ENCODE data around the gene HSD17B13. TPM values are rescaled to one million over a fixed set of nuclear protein-coding genes. Genes with fewer than 3 reads are reported as not detected.
"Not testable (repeated sequence)": the region's sequence is repeated elsewhere in the genome, so short reads cannot be mapped to it uniquely, and the experiment has no call there.

HSD17B13 gene
- total and polyA plus RNA-seq, 12 donors = 0.10 to 0.83 (median 0.36) TPM; not detected in 3

DNA sequence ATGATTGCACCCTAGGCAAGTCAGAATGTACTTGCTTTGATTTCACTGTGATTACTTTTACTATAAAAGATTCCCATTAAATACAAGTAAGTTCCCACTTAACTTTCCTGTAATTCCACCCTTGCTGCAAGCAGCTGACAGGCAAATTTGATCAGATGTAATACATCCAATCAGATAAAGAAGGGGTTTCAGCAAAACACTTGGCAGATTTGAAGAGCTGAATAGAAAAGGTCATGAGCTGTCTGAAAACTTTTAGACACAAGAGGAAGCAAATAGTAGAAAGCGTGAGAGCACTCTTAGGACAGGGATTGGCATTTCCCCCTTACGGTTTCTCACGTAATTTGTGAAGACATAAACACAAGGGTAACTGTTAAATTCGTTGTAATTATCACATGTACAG lies 22.8 kb downstream of the HSD17B13 start:
- intact Hi-C loops (cut with DNase I) = no loop called here

GRCh38 chr4:87298362-87298761 lies 24.3 kb downstream of the HSD17B13 start:
- WGBS, 2 donors = 74 to 82% methylated on average over 2 of the region's 2 CpGs
- ATAC-seq = no peak
- TF ChIP-seq, protein P1, sequence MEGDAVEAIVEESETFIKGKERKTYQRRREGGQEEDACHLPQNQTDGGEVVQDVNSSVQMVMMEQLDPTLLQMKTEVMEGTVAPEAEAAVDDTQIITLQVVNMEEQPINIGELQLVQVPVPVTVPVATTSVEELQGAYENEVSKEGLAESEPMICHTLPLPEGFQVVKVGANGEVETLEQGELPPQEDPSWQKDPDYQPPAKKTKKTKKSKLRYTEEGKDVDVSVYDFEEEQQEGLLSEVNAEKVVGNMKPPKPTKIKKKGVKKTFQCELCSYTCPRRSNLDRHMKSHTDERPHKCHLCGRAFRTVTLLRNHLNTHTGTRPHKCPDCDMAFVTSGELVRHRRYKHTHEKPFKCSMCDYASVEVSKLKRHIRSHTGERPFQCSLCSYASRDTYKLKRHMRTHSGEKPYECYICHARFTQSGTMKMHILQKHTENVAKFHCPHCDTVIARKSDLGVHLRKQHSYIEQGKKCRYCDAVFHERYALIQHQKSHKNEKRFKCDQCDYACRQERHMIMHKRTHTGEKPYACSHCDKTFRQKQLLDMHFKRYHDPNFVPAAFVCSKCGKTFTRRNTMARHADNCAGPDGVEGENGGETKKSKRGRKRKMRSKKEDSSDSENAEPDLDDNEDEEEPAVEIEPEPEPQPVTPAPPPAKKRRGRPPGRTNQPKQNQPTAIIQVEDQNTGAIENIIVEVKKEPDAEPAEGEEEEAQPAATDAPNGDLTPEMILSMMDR (IDR thresholded peaks at IDR 0.05) = no peak

More for the DNA sequence above, 22.8 kb downstream of the HSD17B13 start:
- H3K9me3 ChIP-seq = no peaks in the 10 kb centered on the region
- no peak overlapping the region for H3K27ac ChIP-seq
- no peaks in the 10 kb centered on the region for H3K4me1 ChIP-seq
- H3K4me3 ChIP-seq = no peak overlapping the region
- ATAC-seq = no peak
- 77 to 79% methylated on average over 4 of the region's 4 CpGs for whole genome bisulfite sequencing, 2 donors
- no peak for DNase-seq
- H3K27me3 ChIP-seq = no peaks in the 10 kb centered on the region
- no peaks in the 10 kb centered on the region for H3K36me3 ChIP-seq
- TF ChIP-seq, protein P1 (IDR thresholded peaks at IDR 0.05) = no peak

GRCh38 chr4:87294911-87295310 lies 27.8 kb downstream of the HSD17B13 start:
- H3K4me1 ChIP-seq; intact Hi-C loops (cut with DNase I); H3K4me3 ChIP-seq; ATAC-seq; H3K27ac ChIP-seq; H3K27me3 ChIP-seq; H3K36me3 ChIP-seq; DNase-seq: not testable (repeated sequence)
- WGBS, 2 donors = 77 to 81% methylated on average over 11 of the region's 11 CpGs
- H3K9me3 ChIP-seq = peaks cover 0 to 20% (median 8%) of the 10 kb centered on the region in 11 donors

More at GRCh38 chr4:87298362-87298761, 24.3 kb downstream of the HSD17B13 start:
- intact Hi-C loops (cut with DNase I) = no loop called here
- Histone ChIP-seq H3K4me1 (no peaks in the 10 kb centered on the region), H3K4me3 (no peak overlapping the region), H3K9me3 (peaks cover 0 to 15% (median 8%) of the 10 kb centered on the region in 11 donors), H3K36me3 (no peaks in the 10 kb centered on the region), H3K27ac (no peak overlapping the region), H3K27me3 (no peaks in the 10 kb centered on the region)
- no peak for DNase-seq

DNA sequence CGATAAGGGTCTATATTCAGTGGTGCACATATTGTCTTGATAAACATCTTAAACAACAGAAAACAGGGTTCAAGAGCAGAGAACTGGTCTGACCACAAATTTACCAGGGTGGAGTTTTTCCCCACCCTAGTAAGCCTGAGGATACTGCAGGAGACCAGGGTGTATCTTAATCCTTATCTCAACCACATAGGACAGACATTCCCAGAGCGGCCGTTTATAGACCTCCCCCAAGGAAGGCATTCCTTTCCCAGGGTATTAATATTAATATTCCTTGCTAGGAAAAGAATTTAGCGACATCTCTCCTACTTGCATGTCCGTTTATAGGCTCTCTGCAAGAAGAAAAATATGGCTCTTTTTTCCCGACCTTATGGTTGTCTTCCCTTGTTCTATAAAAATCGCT lies 28.8 kb downstream of the HSD17B13 start:
- intact Hi-C loops (cut with DNase I); H3K27ac ChIP-seq; H3K4me3 ChIP-seq; DNase-seq; H3K4me1 ChIP-seq; ATAC-seq; H3K36me3 ChIP-seq; H3K27me3 ChIP-seq: not testable (repeated sequence)
- WGBS, 2 donors = 93 to 95% methylated on average over 7 of the region's 7 CpGs
- H3K9me3 ChIP-seq = peaks cover 0 to 20% (median 8%) of the 10 kb centered on the region in 11 donors

DNA sequence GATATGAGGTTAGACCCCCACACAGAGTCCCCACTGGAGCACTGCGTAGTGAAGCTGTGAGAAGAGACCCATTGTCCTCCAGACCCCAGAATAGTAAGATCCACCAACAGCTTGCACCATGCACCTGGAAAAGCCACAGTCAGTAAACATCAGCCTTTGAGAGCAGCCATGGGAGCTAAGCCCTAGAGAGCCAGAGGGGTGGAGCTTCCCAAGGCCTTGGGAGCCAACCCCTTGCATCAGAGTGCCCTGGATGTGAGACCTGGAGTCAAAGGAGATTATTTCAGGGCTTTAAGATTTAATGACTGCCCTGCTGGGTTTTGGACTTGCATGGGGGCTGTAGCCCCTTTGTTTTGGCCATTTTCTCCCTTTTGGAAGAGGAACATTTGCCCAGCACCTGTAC lies 35.7 kb downstream of the HSD17B13 start:
- DNase-seq = no peak
- Histone ChIP-seq H3K27me3 (no peaks in the 10 kb centered on the region), H3K4me1 (no peaks in the 10 kb centered on the region), H3K36me3 (no peaks in the 10 kb centered on the region), H3K4me3 (no peak overlapping the region), H3K27ac (no peak overlapping the region), H3K9me3 (peaks cover 0 to 36% (median 9%) of the 10 kb centered on the region in 11 donors)
- no peak for ATAC-seq
- intact Hi-C loops (cut with DNase I) = no loop called here
- 89 to 100% methylated on average over 1 of the region's 1 CpG for WGBS, 2 donors
- TF ChIP-seq, protein P1 (IDR thresholded peaks at IDR 0.05) = no peak

GRCh38 chr4:87284268-87284667 lies 38.4 kb downstream of the HSD17B13 start:
- ATAC-seq; intact Hi-C loops (cut with DNase I); H3K4me3 ChIP-seq: not testable (repeated sequence)

More at GRCh38 chr4:87284268-87284667, 38.4 kb downstream of the HSD17B13 start:
- DNase-seq, H3K27ac ChIP-seq, H3K4me1 ChIP-seq, H3K27me3 ChIP-seq, H3K36me3 ChIP-seq: not testable (repeated sequence)
- H3K9me3 ChIP-seq = peaks cover 0 to 36% (median 9%) of the 10 kb centered on the region in 11 donors

Measured in heart right ventricle (tissue), 16 donors.